HG03196 (cell line): ENCODE measurements around the gene SP6.

ENCODE experiments used
- ATAC-seq: cut with Tn5 transposase; IDR thresholded peaks from one replicate; pipeline ENCODE4 v1.9.1; 2021; ENCODE audit not compliant: unreplicated experiment

Gene SP6

GRCh38 chr17:47813512-47814031 lies 37.4 kb downstream of the SP6 start:
- ATAC-seq: no peak

- no peak for ATAC-seq
Measured at GRCh38 chr17:47813077-47813476, 37.9 kb downstream of the SP6 start.

GRCh38 chr17:47812146-47812920 lies 38.6 kb downstream of the SP6 start:
- ATAC-seq: no peak

GRCh38 chr17:47811709-47812108 lies 39.3 kb downstream of the SP6 start:
- ATAC-seq: no peak

GRCh38 chr17:47810901-47811635 lies 39.9 kb downstream of the SP6 start:
- no peak for ATAC-seq

- ATAC-seq: no peak
Measured at GRCh38 chr17:47810200-47810821, 40.7 kb downstream of the SP6 start.

- ATAC-seq: no peak
Measured at GRCh38 chr17:47808830-47809480, 42.0 kb downstream of the SP6 start.

GRCh38 chr17:47808036-47808829 lies 42.7 kb downstream of the SP6 start:
- ATAC-seq: no peak

- ATAC-seq: no peak
Measured at GRCh38 chr17:47807421-47807820, 43.5 kb downstream of the SP6 start.

GRCh38 chr17:47806913-47807255 lies 44.1 kb downstream of the SP6 start:
- no peak for ATAC-seq

- ATAC-seq: no peak
Measured at GRCh38 chr17:47806026-47806912, 44.7 kb downstream of the SP6 start.

- no peak for ATAC-seq
Measured at GRCh38 chr17:47804461-47804860, 46.5 kb downstream of the SP6 start.

GRCh38 chr17:47803751-47804150 lies 47.2 kb downstream of the SP6 start:
- no peak for ATAC-seq

GRCh38 chr17:47803201-47803600 lies 47.8 kb downstream of the SP6 start:
- ATAC-seq: no peak

GRCh38 chr17:47802341-47803022 lies 48.5 kb downstream of the SP6 start:
- ATAC-seq: no peak

GRCh38 chr17:47801906-47802305 lies 49.1 kb downstream of the SP6 start:
- ATAC-seq: no peak

- no peak for ATAC-seq
Measured at GRCh38 chr17:47801176-47801765, 49.7 kb downstream of the SP6 start.

- no peak for ATAC-seq
Measured at GRCh38 chr17:47800686-47801085, 50.3 kb downstream of the SP6 start.

GRCh38 chr17:47797797-47798196 lies 53.2 kb downstream of the SP6 start:
- no peak for ATAC-seq
